Panc1 (cell line): ENCODE results near the gene SMURF2. TPM values are rescaled to one million over a fixed set of nuclear protein-coding genes. Genes with fewer than 3 reads are reported as not detected.

ENCODE experiments used
- ATAC-seq: fragments of 200-7000 bp; cut with Tn5 transposase; 2 replicates; pipeline ENCODE4 v1.9.1; 2020; ENCODE audit warnings: mild to moderate bottlenecking, moderate library complexity
- BruUV-seq: library from RNA; stranded (reverse); fragments of 400-500 nt; replicated peaks from 2 replicates; lab custom pipeline; 2021; lab: Mats Ljungman, UMichigan
- CTCF ChIA-PET: fragments of 300-600 bp; sonication (Branson Sonifier 250); formaldehyde crosslinking; loops from one replicate; lab custom pipeline; 2022; ENCODE audit warnings: antibody characterized with exemption; lab: Charles Lee
- POLR2A ChIA-PET: fragments of 300-600 bp; sonication (Branson Sonifier 250); formaldehyde crosslinking; loops from one replicate; lab custom pipeline; 2022; ENCODE audit warnings: antibody characterized with exemption; lab: Charles Lee
- DNase-seq: peaks from one replicate; pipeline ENCODE4 v3.0.0-alpha.2; 2010; ENCODE audit warnings: low read depth, low spot score
- H3K27ac ChIP-seq: 2 replicates; pipeline ENCODE4 v1.5.1; 2011; ENCODE audit warnings: mild to moderate bottlenecking, low read length, inconsistent platforms
- H3K27me3 ChIP-seq: fragments of 200-500 bp; sonication (Bioruptor generic); 2 replicates; pipeline ENCODE4 v1.6.0; 2014; ENCODE audit warnings: low read length, inconsistent platforms; ENCODE audit not compliant: control insufficient read depth, insufficient read depth
- H3K36me3 ChIP-seq: fragments of 200-500 bp; sonication (Bioruptor generic); 2 replicates; pipeline ENCODE4 v1.5.1; 2014; ENCODE audit warnings: inconsistent platforms, mild to moderate bottlenecking, low read length, moderate library complexity; ENCODE audit not compliant: control insufficient read depth, insufficient read depth
- H3K4me1 ChIP-seq: 2 replicates; pipeline ENCODE4 v1.5.1; 2011; ENCODE audit warnings: inconsistent platforms, mild to moderate bottlenecking, low read length, moderate library complexity; ENCODE audit not compliant: control insufficient read depth, insufficient read depth
- H3K4me3 ChIP-seq, 2 experiments: 2 replicates each; pipeline ENCODE4 v1.5.1; 2011 to 2012; ENCODE audit warnings: low read depth in 2 of 2, low read length in 2 of 2, mild to moderate bottlenecking in 2 of 2, inconsistent platforms in 1 of 2, moderate library complexity in 1 of 2
- H3K9me3 ChIP-seq: fragments of 200-500 bp; sonication (Bioruptor generic); 2 replicates; pipeline ENCODE4 v1.5.1; 2014; ENCODE audit warnings: low read depth, mild to moderate bottlenecking, inconsistent platforms, low read length, moderate library complexity; ENCODE audit not compliant: control insufficient read depth, insufficient read depth
- CTCF ChIP-seq: fragments of 450-650 bp; IDR thresholded peaks from 2 replicates; pipeline ENCODE4 v1.5.1; 2017; ENCODE audit warnings: mild to moderate bottlenecking
- POLR2AphosphoS5 ChIP-seq: IDR thresholded peaks from 2 replicates; pipeline ENCODE4 v1.6.1; 2012; ENCODE audit warnings: mild to moderate bottlenecking, low read depth, low read length, moderate library complexity
- REST ChIP-seq, 2 experiments: IDR thresholded peaks; 2 replicates each; pipeline ENCODE4 v1.6.1; 2011 to 2012; ENCODE audit warnings: low read depth in 2 of 2, control low read depth in 1 of 2, low read length in 1 of 2, mild to moderate bottlenecking in 1 of 2, moderate library complexity in 1 of 2; ENCODE audit not compliant: insufficient read depth in 1 of 2
- SIN3A ChIP-seq: IDR thresholded peaks from 2 replicates; pipeline ENCODE4 v1.6.1; 2012; ENCODE audit warnings: low read depth, mild to moderate bottlenecking, low read length, moderate library complexity, borderline replicate concordance; ENCODE audit not compliant: insufficient read depth
- TCF7L2 ChIP-seq: IDR thresholded peaks from 2 replicates; pipeline ENCODE4 v1.6.1; 2011; ENCODE audit warnings: mild to moderate bottlenecking, low read depth, low read length, inconsistent platforms
- in situ Hi-C: cut with HindIII; loops from 2 replicates; pipeline ENCODE4 v1.10.0; 2016; ENCODE audit warnings: low sequenced_read_pairs, low pct_unique_long_range_greater_than_20kb
- intact Hi-C: fragments of 100-400 bp; cut with micrococcal nuclease; formaldehyde crosslinking; loops from one replicate; pipeline ENCODE4 v1.10.0; 2022; ENCODE audit not compliant: unreplicated experiment
- total RNA-seq: library from RNA; stranded (reverse); gene quantifications from one replicate; pipeline ENCODE4 v1.2.1, GENCODE V29; 2021; ENCODE audit not compliant: unreplicated experiment

Gene SMURF2
- total RNA-seq, 1 experiment from 2014 or later: 21.3 TPM

GRCh38 chr17:64687961-64688360 is 25.9 kb upstream of the SMURF2 start:
- ATAC-seq (no peak), DNase-seq (no peak)
- Histone ChIP-seq H3K27me3 (no peaks in the 10 kb centered on the region), H3K4me1 (peaks cover 2% of the 10 kb centered on the region; the same call in 1 of the 2 replicates), H3K36me3 (no peaks in the 10 kb centered on the region), H3K4me3 (no peak overlapping the region), H3K9me3 (no peaks in the 10 kb centered on the region), H3K27ac (no peak overlapping the region)
- no TSS peak for BruUV-seq
- intact Hi-C loops: no loop called here
- POLR2A ChIA-PET: no interaction called here
- CTCF ChIA-PET: no interaction called here
- in situ Hi-C loops: no loop called here
- TF ChIP-seq SIN3A: no peak

GRCh38 chr17:64687376-64687775 is 25.3 kb upstream of the SMURF2 start:
- TF ChIP-seq CTCF (no peak), SIN3A (no peak), POLR2AphosphoS5 (no peak), REST (IDR thresholded peaks at IDR 0.05; ENCODE audit: insufficient read depth in 1 of 2, low read depth in 2 of 2, low read length in 1 of 2) (no peak), TCF7L2 (no peak)
- H3K4me1 ChIP-seq: peaks cover 8% of the 10 kb centered on the region; the same call in 1 of the 2 replicates
- DNase-seq (no peak), ATAC-seq (no peak)
- no TSS peak for BruUV-seq
- H3K27me3 ChIP-seq: no peaks in the 10 kb centered on the region
- H3K9me3 ChIP-seq: no peaks in the 10 kb centered on the region
- H3K36me3 ChIP-seq: no peaks in the 10 kb centered on the region
- ChIA-PET CTCF (interaction anchor here (0.6 kb wide), 1 partner anchor 10 kb away, joined by 3 read pairs; no protein-coding TSS in a partner anchor), POLR2A (no interaction called here)
- H3K4me3 ChIP-seq: no peak overlapping the region
- no peak overlapping the region for H3K27ac ChIP-seq
- intact Hi-C loops: no loop called here
- in situ Hi-C loops: no loop called here

- no peak for ATAC-seq
- CTCF ChIA-PET: no interaction called here
- POLR2A ChIA-PET: no interaction called here
- Histone ChIP-seq H3K9me3 (no peaks in the 10 kb centered on the region), H3K27ac (no peak overlapping the region), H3K36me3 (no peaks in the 10 kb centered on the region), H3K4me1 (peaks cover 14% of the 10 kb centered on the region; the same call in 1 of the 2 replicates), H3K4me3 (no peak overlapping the region), H3K27me3 (no peaks in the 10 kb centered on the region)
- no TSS peak for BruUV-seq
- TF ChIP-seq REST (IDR thresholded peaks at IDR 0.05; ENCODE audit: insufficient read depth in 1 of 2, low read depth in 2 of 2, low read length in 1 of 2) (no peak), CTCF (no peak), TCF7L2 (no peak), SIN3A (no peak), POLR2AphosphoS5 (no peak)
- in situ Hi-C loops: no loop called here
- intact Hi-C loops: no loop called here
- no peak for DNase-seq
These were observed 24.6 kb upstream of the SMURF2 start for GRCh38 chr17:64686705-64687104.
